ENCODE measurements around the gene FLNB.

Gene FLNB

GRCh38 chr3:57982561-57983243, 25.5 kb upstream of the FLNB start:
- Histone ChIP-seq H3K27me3 (ENCODE audit: insufficient read depth, poor library complexity, severe bottlenecking) (no peaks in the 10 kb centered on the region), H3K9me3 (ENCODE audit: severe bottlenecking) (no peaks in the 10 kb centered on the region), H3K4me3 (ENCODE audit: severe bottlenecking) (no peak overlapping the region), H3K27ac (ENCODE audit: poor library complexity, severe bottlenecking) (peak overlapping the region; percentile 99), H3K4me1 (ENCODE audit: insufficient read depth, poor library complexity, severe bottlenecking) (peaks cover 39% of the 10 kb centered on the region), H3K36me3 (ENCODE audit: low read depth) (no peaks in the 10 kb centered on the region)
- no peak for DNase-seq (ENCODE audit: low spot score)
- no peak for ATAC-seq (ENCODE audit: low read depth)
- no peak for TF ChIP-seq CTCF (IDR thresholded peaks at IDR 0.05; ENCODE audit: poor library complexity, severe bottlenecking)

DNA sequence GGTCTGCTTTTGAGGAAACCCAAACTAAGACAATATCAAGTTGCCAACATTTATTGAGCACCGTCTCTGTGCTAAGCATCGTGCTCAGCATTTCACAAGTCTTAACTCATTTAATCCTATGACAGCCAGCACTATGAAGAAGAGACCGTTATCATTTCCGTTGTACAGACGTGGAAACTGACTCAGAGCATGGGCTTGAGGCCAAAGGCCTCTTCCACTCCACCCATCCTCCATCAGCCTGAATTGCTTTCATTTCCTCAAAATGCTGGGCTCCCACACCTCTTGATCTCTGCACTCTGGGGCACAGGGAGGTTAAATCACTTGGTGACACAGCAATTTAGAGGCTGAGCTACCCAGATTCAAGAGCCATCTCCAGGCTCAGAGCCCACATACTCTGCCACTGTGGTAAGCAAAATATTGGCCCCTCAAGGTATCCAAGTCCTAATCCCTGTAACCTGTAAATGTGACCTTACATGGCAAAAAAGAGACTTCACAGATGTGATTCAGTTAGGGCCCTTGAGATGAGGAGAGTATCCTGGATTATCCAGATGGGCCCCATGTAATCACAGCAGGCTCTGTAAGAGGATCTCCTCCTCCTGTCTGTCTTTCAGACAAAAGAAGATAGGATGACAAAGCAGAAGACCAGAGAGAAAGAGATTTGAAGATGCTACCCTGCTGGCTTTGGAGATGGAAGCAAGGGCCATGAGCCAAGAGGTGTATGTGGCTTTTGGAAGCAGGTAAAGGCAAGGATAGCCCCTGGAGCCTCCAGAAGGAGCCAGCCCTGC, 24.3 kb upstream of the FLNB start:
- DNase-seq (ENCODE audit: low spot score) (no peak), ATAC-seq (ENCODE audit: low read depth) (peak; percentile 84)
- Histone ChIP-seq H3K27me3 (ENCODE audit: insufficient read depth, poor library complexity, severe bottlenecking) (no peaks in the 10 kb centered on the region), H3K9me3 (ENCODE audit: severe bottlenecking) (no peaks in the 10 kb centered on the region), H3K4me1 (ENCODE audit: insufficient read depth, poor library complexity, severe bottlenecking) (peaks cover 35% of the 10 kb centered on the region), H3K36me3 (ENCODE audit: low read depth) (no peaks in the 10 kb centered on the region), H3K27ac (ENCODE audit: poor library complexity, severe bottlenecking) (peak overlapping the region; percentile 99), H3K4me3 (ENCODE audit: severe bottlenecking) (no peak overlapping the region)
- no peak for TF ChIP-seq CTCF (IDR thresholded peaks at IDR 0.05; ENCODE audit: poor library complexity, severe bottlenecking)

- H3K27ac ChIP-seq (ENCODE audit: poor library complexity, severe bottlenecking): peak overlapping the region; percentile 99
- TF ChIP-seq CTCF (IDR thresholded peaks at IDR 0.05; ENCODE audit: poor library complexity, severe bottlenecking): no peak
- no peaks in the 10 kb centered on the region for H3K27me3 ChIP-seq (ENCODE audit: insufficient read depth, poor library complexity, severe bottlenecking)
- H3K9me3 ChIP-seq (ENCODE audit: severe bottlenecking): no peaks in the 10 kb centered on the region
- H3K36me3 ChIP-seq (ENCODE audit: low read depth): no peaks in the 10 kb centered on the region
- ATAC-seq (ENCODE audit: low read depth) (no peak), DNase-seq (ENCODE audit: low spot score) (no peak)
- peaks cover 44% of the 10 kb centered on the region for H3K4me1 ChIP-seq (ENCODE audit: insufficient read depth, poor library complexity, severe bottlenecking)
- no peak overlapping the region for H3K4me3 ChIP-seq (ENCODE audit: severe bottlenecking)
Measured at GRCh38 chr3:57985176-57985983, 22.8 kb upstream of the FLNB start.

DNA sequence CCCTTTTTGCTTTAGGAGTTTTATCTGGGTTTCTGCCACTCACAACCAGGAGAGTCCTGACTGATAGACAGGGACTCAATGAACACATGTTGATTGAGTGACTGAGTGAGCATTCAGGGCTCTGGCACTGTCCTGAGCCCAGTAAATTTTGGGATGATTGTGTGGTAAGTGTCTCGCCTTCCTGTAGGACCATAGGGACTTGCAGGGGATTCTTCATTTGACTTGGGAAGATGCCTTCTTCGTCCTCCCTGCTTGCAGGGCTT, 22.3 kb upstream of the FLNB start:
- Histone ChIP-seq H3K27me3 (ENCODE audit: insufficient read depth, poor library complexity, severe bottlenecking) (no peaks in the 10 kb centered on the region), H3K36me3 (ENCODE audit: low read depth) (no peaks in the 10 kb centered on the region), H3K27ac (ENCODE audit: poor library complexity, severe bottlenecking) (peak overlapping the region; percentile 99), H3K4me1 (ENCODE audit: insufficient read depth, poor library complexity, severe bottlenecking) (peaks cover 44% of the 10 kb centered on the region), H3K9me3 (ENCODE audit: severe bottlenecking) (no peaks in the 10 kb centered on the region), H3K4me3 (ENCODE audit: severe bottlenecking) (no peak overlapping the region)
- TF ChIP-seq CTCF (IDR thresholded peaks at IDR 0.05; ENCODE audit: poor library complexity, severe bottlenecking): no peak
- DNase-seq (ENCODE audit: low spot score) (no peak), ATAC-seq (ENCODE audit: low read depth) (no peak)
